Mesendoderm (in vitro differentiated cells): ENCODE data around the gene RASGEF1C.

ENCODE experiments used
- DNase-seq: peaks from one replicate; pipeline ENCODE4 v3.0.0; 2013
- H2AK5ac ChIP-seq: 2 replicates; pipeline ENCODE4 v1.6.1; 2013; ENCODE audit warnings: low read length, inconsistent platforms
- H2BK120ac ChIP-seq: 2 replicates; pipeline ENCODE4 v1.6.1; 2013; ENCODE audit warnings: low read depth, mild to moderate bottlenecking, low read length, moderate library complexity, mixed read lengths
- H2BK15ac ChIP-seq: replicated peaks from 2 replicates; pipeline ENCODE4 v1.6.1; 2013; ENCODE audit warnings: low read depth, mild to moderate bottlenecking, moderate library complexity
- H2BK5ac ChIP-seq: 2 replicates; pipeline ENCODE4 v1.6.1; 2013; ENCODE audit warnings: low read length, inconsistent platforms
- H3K18ac ChIP-seq: 2 replicates; pipeline ENCODE4 v1.6.1; 2013; ENCODE audit warnings: mild to moderate bottlenecking, low read length, mixed read lengths
- H3K23ac ChIP-seq: one replicate; pipeline ENCODE4 v1.6.1; 2013; ENCODE audit warnings: low read length
- H3K27ac ChIP-seq: 2 replicates; pipeline ENCODE4 v1.5.1; 2013; ENCODE audit warnings: low read depth, mild to moderate bottlenecking, inconsistent platforms, low read length, moderate library complexity
- H3K27me3 ChIP-seq: 2 replicates; pipeline ENCODE4 v1.6.1; 2013; ENCODE audit warnings: low read length, control low read depth, mild to moderate bottlenecking, inconsistent platforms; ENCODE audit not compliant: insufficient read depth, poor library complexity
- H3K36me3 ChIP-seq: 2 replicates; pipeline ENCODE4 v1.6.1; 2013; ENCODE audit warnings: low read length, inconsistent platforms; ENCODE audit not compliant: control insufficient read depth, insufficient read depth
- H3K4ac ChIP-seq: one replicate; pipeline ENCODE4 v1.6.1; 2013; ENCODE audit warnings: low read depth, mild to moderate bottlenecking, low read length, moderate library complexity
- H3K4me1 ChIP-seq: 2 replicates; pipeline ENCODE4 v1.6.1; 2013; ENCODE audit warnings: low read depth, low read length, inconsistent platforms; ENCODE audit not compliant: control insufficient read depth
- H3K4me2 ChIP-seq: 2 replicates; pipeline ENCODE4 v1.6.1; 2013; ENCODE audit warnings: low read length
- H3K4me3 ChIP-seq: 2 replicates; pipeline ENCODE4 v1.5.1; 2013; ENCODE audit warnings: mild to moderate bottlenecking, low read length
- H3K56ac ChIP-seq: one replicate; pipeline ENCODE4 v1.6.1; 2013; ENCODE audit warnings: low read length
- H3K79me1 ChIP-seq: 2 replicates; pipeline ENCODE4 v1.6.1; 2013; ENCODE audit warnings: low read length, inconsistent platforms
- H3K79me2 ChIP-seq: 2 replicates; pipeline ENCODE4 v1.6.1; 2013; ENCODE audit warnings: mild to moderate bottlenecking, low read length; ENCODE audit not compliant: control insufficient read depth, insufficient read depth
- H3K9ac ChIP-seq: 2 replicates; pipeline ENCODE4 v1.6.1; 2013; ENCODE audit warnings: low read length, inconsistent platforms
- H4K5ac ChIP-seq: one replicate; pipeline ENCODE4 v1.6.1; 2013; ENCODE audit warnings: low read length
- H4K8ac ChIP-seq: one replicate; pipeline ENCODE4 v1.6.1; 2013; ENCODE audit warnings: low read depth, mild to moderate bottlenecking, control low read depth, low read length, moderate library complexity
- WGBS: extraction: QIAGEN DNeasy Blood & Tissue Kit; methylation state at CpG from one replicate; pipeline ENCODE4 v1.1.7; 2013; ENCODE audit warnings: low lambda C conversion rate, missing lambda C conversion rate; ENCODE audit not compliant: insufficient coverage; ENCODE audit errors: extremely low coverage; 5-methylcytosine and 5-hydroxymethylcytosine counted together

Gene RASGEF1C

GRCh38 chr5:180097926-180098325, 111.1 kb downstream of the RASGEF1C start:
- Histone ChIP-seq H3K4ac (no peak overlapping the region), H3K23ac (no peak overlapping the region), H4K8ac (no peak overlapping the region), H3K36me3 (no peaks in the 10 kb centered on the region), H3K27me3 (no peaks in the 10 kb centered on the region), H3K4me3 (no peak overlapping the region), H2BK120ac (no peak overlapping the region), H3K4me2 (no peak overlapping the region), H3K4me1 (no peaks in the 10 kb centered on the region), H2BK5ac (no peak overlapping the region), H2BK15ac (no peak overlapping the region), H3K27ac (no peak overlapping the region), H4K5ac (no peak overlapping the region), H3K79me1 (no peaks in the 10 kb centered on the region), H3K18ac (no peak overlapping the region), H2AK5ac (no peak overlapping the region), H3K56ac (no peak overlapping the region), H3K79me2 (no peaks in the 10 kb centered on the region), H3K9ac (no peak overlapping the region)
- no CpG with 5 or more reads among the region's 5 CpGs for WGBS
- DNase-seq, result no peak

GRCh38 chr5:180097163-180097894, 111.7 kb downstream of the RASGEF1C start:
- no peaks in the 10 kb centered on the region for H3K79me2 ChIP-seq
- DNase-seq, result no peak
- H3K4me3 ChIP-seq, result no peak overlapping the region
- H3K4ac ChIP-seq, result no peak overlapping the region
- no peaks in the 10 kb centered on the region for H3K27me3 ChIP-seq
- no peak overlapping the region for H3K4me2 ChIP-seq
- H3K4me1 ChIP-seq, result no peaks in the 10 kb centered on the region
- H2BK120ac ChIP-seq, result no peak overlapping the region
- no peaks in the 10 kb centered on the region for H3K36me3 ChIP-seq
- H3K56ac ChIP-seq, result no peak overlapping the region
- H3K18ac ChIP-seq, result no peak overlapping the region
- no peak overlapping the region for H3K9ac ChIP-seq
- no peak overlapping the region for H3K27ac ChIP-seq
- no peak overlapping the region for H2BK15ac ChIP-seq
- no peak overlapping the region for H4K8ac ChIP-seq
- H3K23ac ChIP-seq, result no peak overlapping the region
- H4K5ac ChIP-seq, result no peak overlapping the region
- no peaks in the 10 kb centered on the region for H3K79me1 ChIP-seq
- WGBS, result no CpG with 5 or more reads among the region's 11 CpGs
- no peak overlapping the region for H2BK5ac ChIP-seq
- H2AK5ac ChIP-seq, result no peak overlapping the region

GRCh38 chr5:180096616-180097015, 112.4 kb downstream of the RASGEF1C start:
- no peak overlapping the region for H3K4me3 ChIP-seq
- no CpG with 5 or more reads among the region's 10 CpGs for whole genome bisulfite sequencing
- no peak overlapping the region for H3K9ac ChIP-seq
- no peaks in the 10 kb centered on the region for H3K36me3 ChIP-seq
- H3K79me1 ChIP-seq, result no peaks in the 10 kb centered on the region
- no peak overlapping the region for H3K4ac ChIP-seq
- H3K23ac ChIP-seq, result no peak overlapping the region
- H3K18ac ChIP-seq, result no peak overlapping the region
- no peak overlapping the region for H3K27ac ChIP-seq
- H3K4me2 ChIP-seq, result no peak overlapping the region
- H2BK5ac ChIP-seq, result no peak overlapping the region
- no peak overlapping the region for H2BK15ac ChIP-seq
- no peaks in the 10 kb centered on the region for H3K79me2 ChIP-seq
- no peak overlapping the region for H3K56ac ChIP-seq
- no peak for DNase-seq
- no peak overlapping the region for H4K5ac ChIP-seq
- H3K27me3 ChIP-seq, result no peaks in the 10 kb centered on the region
- no peak overlapping the region for H4K8ac ChIP-seq
- no peak overlapping the region for H2AK5ac ChIP-seq
- H2BK120ac ChIP-seq, result no peak overlapping the region
- no peaks in the 10 kb centered on the region for H3K4me1 ChIP-seq

- Histone ChIP-seq H2BK15ac (no peak overlapping the region), H3K79me2 (no peaks in the 10 kb centered on the region), H3K18ac (no peak overlapping the region), H3K56ac (no peak overlapping the region), H3K79me1 (no peaks in the 10 kb centered on the region), H3K4me2 (no peak overlapping the region), H2BK120ac (no peak overlapping the region), H4K5ac (no peak overlapping the region), H4K8ac (no peak overlapping the region), H3K4me3 (no peak overlapping the region), H3K9ac (no peak overlapping the region), H3K4ac (no peak overlapping the region), H2BK5ac (no peak overlapping the region), H3K27me3 (no peaks in the 10 kb centered on the region), H2AK5ac (no peak overlapping the region), H3K36me3 (no peaks in the 10 kb centered on the region), H3K23ac (no peak overlapping the region), H3K4me1 (no peaks in the 10 kb centered on the region), H3K27ac (no peak overlapping the region)
- DNase-seq, result no peak
- WGBS, result no CpG with 5 or more reads among the region's 9 CpGs
Observed at GRCh38 chr5:180095545-180095944, 113.5 kb downstream of the RASGEF1C start.

- no CpG with 5 or more reads among the region's 9 CpGs for WGBS
- H3K23ac ChIP-seq, result no peak overlapping the region
- H3K4ac ChIP-seq, result no peak overlapping the region
- H3K9ac ChIP-seq, result no peak overlapping the region
- H3K27ac ChIP-seq, result no peak overlapping the region
- H3K79me2 ChIP-seq, result no peaks in the 10 kb centered on the region
- H3K4me2 ChIP-seq, result no peak overlapping the region
- no peak overlapping the region for H2BK5ac ChIP-seq
- H3K36me3 ChIP-seq, result no peaks in the 10 kb centered on the region
- H3K56ac ChIP-seq, result no peak overlapping the region
- no peak overlapping the region for H4K5ac ChIP-seq
- no peak overlapping the region for H3K4me3 ChIP-seq
- H3K79me1 ChIP-seq, result no peaks in the 10 kb centered on the region
- no peak overlapping the region for H2BK120ac ChIP-seq
- no peaks in the 10 kb centered on the region for H3K4me1 ChIP-seq
- H3K27me3 ChIP-seq, result no peaks in the 10 kb centered on the region
- no peak for DNase-seq
- no peak overlapping the region for H4K8ac ChIP-seq
- no peak overlapping the region for H2BK15ac ChIP-seq
- H3K18ac ChIP-seq, result no peak overlapping the region
- H2AK5ac ChIP-seq, result no peak overlapping the region
Observed at GRCh38 chr5:180093651-180094382, 115.2 kb downstream of the RASGEF1C start.
